Stimulated activated CD8-positive, alpha-beta memory T cell treated with anti-CD3 and anti-CD28 coated beads, Interleukin-7, amount 100 ng/mL, for 48 hours (primary cell): Measurements from ENCODE around the gene SRBD1.
"Not testable (repeated sequence)": the region's sequence is repeated elsewhere in the genome, so short reads cannot be mapped to it uniquely, and the experiment has no call there.

ENCODE experiments used
- DNase-seq, 2 donors: peaks; one replicate each; pipeline ENCODE4 v3.0.0-alpha.2; 2020; ENCODE audit warnings: low read depth in 1 of 2; ENCODE audit errors: extremely low read depth in 1 of 2

The SRBD1 gene

GRCh38 chr2:45435316-45435715 is 175.8 kb downstream of the SRBD1 start:
- no peak for DNase-seq

- no peak for DNase-seq
Observed at GRCh38 chr2:45433363-45433762, 177.7 kb downstream of the SRBD1 start.

GRCh38 chr2:45432406-45432805 is 178.7 kb downstream of the SRBD1 start:
- no peak for DNase-seq

- not testable (repeated sequence) for DNase-seq
Observed at GRCh38 chr2:45426025-45426424, 185.0 kb downstream of the SRBD1 start.

- no peak for DNase-seq
Observed at GRCh38 chr2:45422921-45423320, 188.1 kb downstream of the SRBD1 start.

- DNase-seq = no peak
Observed at GRCh38 chr2:45418532-45418931, 192.5 kb downstream of the SRBD1 start.

GRCh38 chr2:45415534-45416123 is 195.4 kb downstream of the SRBD1 start:
- no peak for DNase-seq

- DNase-seq = no peak
Observed at GRCh38 chr2:45412754-45413379, 198.2 kb downstream of the SRBD1 start.

- DNase-seq = no peak
Observed at GRCh38 chr2:45409677-45410076, 201.4 kb downstream of the SRBD1 start.

GRCh38 chr2:45406621-45407020 is 204.4 kb downstream of the SRBD1 start:
- DNase-seq = no peak

GRCh38 chr2:45404807-45405297 is 206.2 kb downstream of the SRBD1 start:
- DNase-seq = no peak

- DNase-seq = no peak
Observed at GRCh38 chr2:45403036-45403435, 208.0 kb downstream of the SRBD1 start.

GRCh38 chr2:45401431-45401922 is 209.6 kb downstream of the SRBD1 start:
- no peak for DNase-seq

GRCh38 chr2:45399040-45399784 is 211.9 kb downstream of the SRBD1 start:
- DNase-seq = no peak

GRCh38 chr2:45397292-45397691 is 213.8 kb downstream of the SRBD1 start:
- no peak for DNase-seq

GRCh38 chr2:45396671-45397070 is 214.4 kb downstream of the SRBD1 start:
- DNase-seq = no peak

- DNase-seq = no peak
Observed at GRCh38 chr2:45394842-45395241, 216.2 kb downstream of the SRBD1 start.

GRCh38 chr2:45394216-45394615 is 216.9 kb downstream of the SRBD1 start:
- DNase-seq = no peak

GRCh38 chr2:45391866-45392265 is 219.2 kb downstream of the SRBD1 start:
- DNase-seq = no peak

GRCh38 chr2:45390861-45391260 is 220.2 kb downstream of the SRBD1 start:
- no peak for DNase-seq

- no peak for DNase-seq
Observed at GRCh38 chr2:45390441-45390840, 220.6 kb downstream of the SRBD1 start.
